Right cardiac atrium (tissue), 5 donors: Measurements from ENCODE around the gene DCUN1D4. TPM values are rescaled to one million over a fixed set of nuclear protein-coding genes. Genes with fewer than 3 reads are reported as not detected.

Experiments used
- polyA plus RNA-seq: library from polyadenylated mRNA; stranded (reverse); fragments of 200-250 nt; gene quantifications from one replicate; pipeline ENCODE4 v1.2.3, GENCODE V29; 2013
- total RNA-seq, 4 donors: library from RNA; stranded (reverse); fragmentation: NEBNext Ultra II Directional; extraction: Animal tissue kit (Norgen Biotek cat#: 25700); gene quantifications; one replicate each; pipeline ENCODE4 v1.2.1, GENCODE V29; 2021
- donor health status: healthy with polysubstance abuse.
- donor health status: DM: no; HTN: yes; CAD: no.
- donor health status: DM: no; HTN: no; CAD: no.
- donor health status: DM: no; HTN: yes; CAD: no; lungs with severe emphysema.
- donor health status: DM: yes; HTN: yes; CAD: no.

Gene DCUN1D4
- total and polyA plus RNA-seq, 5 donors = 15.4 to 60.6 (median 54.8) TPM

Other genes with a start within 250 kb of the DCUN1D4 start
- gene LRRC66, start 177.2 kb downstream of the DCUN1D4 start, total RNA-seq = under 1 TPM; 0.29 to 0.74 (median 0.49) TPM
- 0.23 TPM for gene LRRC66, start 177.2 kb downstream of the DCUN1D4 start, polyA plus RNA-seq
- gene SGCB, start 195.1 kb downstream of the DCUN1D4 start, total RNA-seq = 100 to 1,000 TPM in 2 of 4 donors, 10 to 100 TPM in 2; 90.9 to 107 (median 98.4) TPM
- gene SGCB, start 195.1 kb downstream of the DCUN1D4 start, polyA plus RNA-seq = 34.6 TPM
- 1 to 10 TPM; 2.1 to 3.1 (median 2.6) TPM for gene SPATA18, start 208.2 kb downstream of the DCUN1D4 start, total RNA-seq
- gene SPATA18, start 208.2 kb downstream of the DCUN1D4 start, polyA plus RNA-seq = 0.52 TPM